ENCODE data around the gene UNK.

GRCh38 chr17:75838410-75838809 is 53.8 kb downstream of the UNK start:
- TF ChIP-seq, protein P1, sequence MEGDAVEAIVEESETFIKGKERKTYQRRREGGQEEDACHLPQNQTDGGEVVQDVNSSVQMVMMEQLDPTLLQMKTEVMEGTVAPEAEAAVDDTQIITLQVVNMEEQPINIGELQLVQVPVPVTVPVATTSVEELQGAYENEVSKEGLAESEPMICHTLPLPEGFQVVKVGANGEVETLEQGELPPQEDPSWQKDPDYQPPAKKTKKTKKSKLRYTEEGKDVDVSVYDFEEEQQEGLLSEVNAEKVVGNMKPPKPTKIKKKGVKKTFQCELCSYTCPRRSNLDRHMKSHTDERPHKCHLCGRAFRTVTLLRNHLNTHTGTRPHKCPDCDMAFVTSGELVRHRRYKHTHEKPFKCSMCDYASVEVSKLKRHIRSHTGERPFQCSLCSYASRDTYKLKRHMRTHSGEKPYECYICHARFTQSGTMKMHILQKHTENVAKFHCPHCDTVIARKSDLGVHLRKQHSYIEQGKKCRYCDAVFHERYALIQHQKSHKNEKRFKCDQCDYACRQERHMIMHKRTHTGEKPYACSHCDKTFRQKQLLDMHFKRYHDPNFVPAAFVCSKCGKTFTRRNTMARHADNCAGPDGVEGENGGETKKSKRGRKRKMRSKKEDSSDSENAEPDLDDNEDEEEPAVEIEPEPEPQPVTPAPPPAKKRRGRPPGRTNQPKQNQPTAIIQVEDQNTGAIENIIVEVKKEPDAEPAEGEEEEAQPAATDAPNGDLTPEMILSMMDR (IDR thresholded peaks at IDR 0.05): no peak
- TF ChIP-seq POLR2A (IDR thresholded peaks at IDR 0.05): no peak
